ENCODE data around the gene ST7. TPM values are rescaled to one million over a fixed set of nuclear protein-coding genes. Genes with fewer than 3 reads are reported as not detected.

ST7 gene
- total RNA-seq, 1 donor, result 31.5 TPM

DNA sequence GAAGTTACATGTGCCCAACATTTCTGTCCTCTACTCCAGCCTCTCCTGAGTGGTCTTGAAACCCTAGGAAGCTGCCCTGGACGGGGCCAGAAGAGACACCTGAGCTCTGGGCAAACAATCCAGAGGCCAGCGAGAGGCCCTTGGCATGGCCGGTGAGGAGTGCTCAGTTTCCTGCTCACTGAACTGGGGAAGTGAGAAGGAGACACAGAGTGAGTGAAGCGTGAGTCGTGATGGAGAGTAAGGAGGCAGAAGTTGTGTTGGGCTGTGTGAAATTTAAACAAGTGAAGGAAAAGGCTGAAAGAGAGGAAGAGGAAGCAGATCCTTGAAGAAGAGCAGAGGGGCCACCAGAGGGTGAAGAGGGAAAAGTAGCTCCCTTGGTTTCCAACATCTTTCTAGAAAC, 296.4 kb downstream of the ST7 start:
- TF ChIP-seq, protein P1, sequence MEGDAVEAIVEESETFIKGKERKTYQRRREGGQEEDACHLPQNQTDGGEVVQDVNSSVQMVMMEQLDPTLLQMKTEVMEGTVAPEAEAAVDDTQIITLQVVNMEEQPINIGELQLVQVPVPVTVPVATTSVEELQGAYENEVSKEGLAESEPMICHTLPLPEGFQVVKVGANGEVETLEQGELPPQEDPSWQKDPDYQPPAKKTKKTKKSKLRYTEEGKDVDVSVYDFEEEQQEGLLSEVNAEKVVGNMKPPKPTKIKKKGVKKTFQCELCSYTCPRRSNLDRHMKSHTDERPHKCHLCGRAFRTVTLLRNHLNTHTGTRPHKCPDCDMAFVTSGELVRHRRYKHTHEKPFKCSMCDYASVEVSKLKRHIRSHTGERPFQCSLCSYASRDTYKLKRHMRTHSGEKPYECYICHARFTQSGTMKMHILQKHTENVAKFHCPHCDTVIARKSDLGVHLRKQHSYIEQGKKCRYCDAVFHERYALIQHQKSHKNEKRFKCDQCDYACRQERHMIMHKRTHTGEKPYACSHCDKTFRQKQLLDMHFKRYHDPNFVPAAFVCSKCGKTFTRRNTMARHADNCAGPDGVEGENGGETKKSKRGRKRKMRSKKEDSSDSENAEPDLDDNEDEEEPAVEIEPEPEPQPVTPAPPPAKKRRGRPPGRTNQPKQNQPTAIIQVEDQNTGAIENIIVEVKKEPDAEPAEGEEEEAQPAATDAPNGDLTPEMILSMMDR (IDR thresholded peaks at IDR 0.05; ENCODE audit: insufficient read depth, low read depth, low read length), result no peak
- DNase-seq (ENCODE audit: low read depth), result no peak
- no peak overlapping the region for H3K4me3 ChIP-seq (ENCODE audit: low read depth, low read length)

DNA sequence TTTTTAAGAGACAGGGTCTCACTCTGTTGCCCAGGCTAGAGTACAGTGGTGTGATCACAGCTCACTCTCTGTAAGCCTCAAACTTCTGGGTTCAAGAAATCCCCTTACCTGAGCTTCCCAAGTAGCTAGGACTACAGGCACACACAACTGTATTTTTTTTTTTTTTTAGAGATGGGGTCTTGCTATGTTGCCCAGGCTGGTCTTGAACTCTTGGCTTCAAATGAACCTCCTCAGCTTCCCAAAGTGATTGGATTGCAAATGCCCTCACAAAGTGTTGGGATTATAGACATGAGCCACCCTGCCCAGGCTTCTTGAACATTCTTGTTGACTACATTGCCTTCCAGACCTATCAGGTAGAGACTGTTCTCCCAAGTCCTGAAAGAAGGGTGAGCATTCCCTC, 296.9 kb downstream of the ST7 start:
- TF ChIP-seq, protein P1 (IDR thresholded peaks at IDR 0.05; ENCODE audit: insufficient read depth, low read depth, low read length), result no peak
- H3K4me3 ChIP-seq (ENCODE audit: low read depth, low read length), result no peak overlapping the region
- DNase-seq (ENCODE audit: low read depth), result no peak

DNA sequence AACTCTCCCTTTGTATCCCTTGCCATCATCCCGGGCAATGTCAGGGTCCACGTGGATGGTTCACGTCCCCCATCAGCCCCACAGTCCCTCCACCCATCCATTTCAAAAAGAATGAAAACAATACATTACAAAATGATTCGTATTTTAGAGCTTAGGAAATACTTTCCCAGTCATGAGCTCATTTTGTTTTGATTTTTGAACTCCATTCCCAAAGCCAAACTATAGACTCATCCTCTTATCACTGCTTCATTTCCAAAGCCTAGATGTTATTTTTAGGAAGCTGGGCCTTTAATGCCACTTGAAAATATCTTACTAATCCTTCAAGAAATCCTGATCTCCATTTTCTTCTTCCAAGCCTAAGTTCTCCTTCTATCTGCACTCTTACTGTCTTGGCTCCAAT, 297.5 kb downstream of the ST7 start:
- TF ChIP-seq, protein P1 (IDR thresholded peaks at IDR 0.05; ENCODE audit: insufficient read depth, low read depth, low read length), result no peak
- peak; percentile 83 for DNase-seq (ENCODE audit: low read depth)
- H3K4me3 ChIP-seq (ENCODE audit: low read depth, low read length), result no peak overlapping the region

DNA sequence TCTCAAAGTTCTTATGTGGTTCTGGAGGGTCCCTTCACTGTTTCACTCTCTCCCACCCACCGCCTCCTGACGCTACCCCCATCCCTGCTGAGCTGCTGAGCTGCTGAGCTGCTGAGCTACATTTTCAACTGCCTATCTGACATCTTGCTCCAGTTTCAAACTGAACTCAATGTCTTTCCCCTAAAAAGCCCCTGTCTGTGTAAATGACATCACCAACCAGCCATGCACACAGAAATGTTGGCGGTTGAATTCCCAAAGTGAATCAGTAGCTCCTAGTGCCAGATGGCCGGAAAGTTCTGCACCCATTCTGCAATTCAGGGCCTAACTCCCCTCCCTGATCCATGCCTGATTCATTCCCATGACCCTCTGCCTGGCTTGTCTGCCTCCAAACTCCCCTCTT, 298.4 kb downstream of the ST7 start:
- TF ChIP-seq, protein P1 (IDR thresholded peaks at IDR 0.05; ENCODE audit: insufficient read depth, low read depth, low read length), result no peak
- no peak overlapping the region for H3K4me3 ChIP-seq (ENCODE audit: low read depth, low read length)

DNA sequence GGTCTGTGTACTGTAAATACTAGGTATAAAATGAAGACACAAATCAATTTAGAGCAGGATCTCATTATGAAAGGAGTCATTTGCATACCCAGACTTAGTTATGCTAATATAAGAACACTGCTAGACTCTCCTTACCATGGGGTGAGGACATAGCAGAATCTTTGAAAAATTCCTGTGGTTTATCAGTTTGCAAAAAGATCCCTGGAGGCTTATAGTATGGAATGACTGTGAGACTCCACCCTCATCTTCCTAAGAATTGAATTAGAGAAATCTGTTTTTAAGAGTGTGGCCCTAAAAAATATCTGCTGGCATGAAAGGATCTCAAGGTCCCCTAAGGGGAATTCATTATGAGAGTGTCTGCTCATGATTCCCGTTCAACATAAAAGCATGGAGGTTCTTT, 306.3 kb downstream of the ST7 start:
- no peak overlapping the region for H3K4me3 ChIP-seq (ENCODE audit: low read depth, low read length)
- TF ChIP-seq, protein P1 (IDR thresholded peaks at IDR 0.05; ENCODE audit: insufficient read depth, low read depth, low read length), result no peak
- DNase-seq (ENCODE audit: low read depth), result peak; percentile 81

More for the DNA sequence above, 298.4 kb downstream of the ST7 start:
- peak; percentile 85 for DNase-seq (ENCODE audit: low read depth)

DNA sequence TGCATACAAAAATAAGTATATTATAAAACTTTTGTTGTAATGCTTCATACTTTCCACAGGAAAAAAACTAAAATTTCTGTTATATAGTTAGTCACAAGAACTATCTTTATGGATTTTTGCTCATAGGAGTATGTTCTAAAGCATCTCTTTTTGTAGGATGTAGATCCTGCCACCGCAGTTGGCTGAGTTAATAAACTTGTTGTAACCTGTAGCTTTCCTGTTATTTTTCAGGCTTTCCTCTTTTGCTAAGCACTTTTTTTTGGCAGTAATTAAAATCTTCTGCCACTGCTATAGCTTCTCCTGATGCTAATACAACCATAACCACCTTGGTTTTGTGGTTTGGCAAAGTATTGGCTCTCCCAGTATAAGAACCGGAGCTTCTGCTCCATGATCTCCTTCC, 309.2 kb downstream of the ST7 start:
- no peak for DNase-seq (ENCODE audit: low read depth)
- TF ChIP-seq, protein P1 (IDR thresholded peaks at IDR 0.05; ENCODE audit: insufficient read depth, low read depth, low read length), result no peak
- no peak overlapping the region for H3K4me3 ChIP-seq (ENCODE audit: low read depth, low read length)

DNA sequence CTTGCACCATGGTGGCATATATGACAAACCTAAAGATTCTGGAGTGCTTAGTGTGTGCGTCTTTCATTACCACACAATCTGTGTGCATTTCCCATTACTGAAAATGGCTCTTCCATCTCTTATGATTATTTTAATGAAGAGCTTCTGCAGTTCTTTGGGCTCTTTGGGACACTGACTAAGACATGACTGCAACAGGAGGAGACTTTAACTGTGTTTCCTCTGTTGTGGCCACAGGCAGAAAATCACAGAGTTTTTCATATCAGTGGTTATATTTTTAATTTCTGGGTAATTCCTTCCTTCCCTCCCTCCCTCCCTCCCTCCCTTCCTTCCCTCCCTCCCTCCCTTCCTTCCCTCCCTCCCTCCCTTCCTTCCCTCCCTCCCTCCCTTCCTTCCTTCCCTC, 311.4 kb downstream of the ST7 start:
- no peak overlapping the region for H3K4me3 ChIP-seq (ENCODE audit: low read depth, low read length)
- TF ChIP-seq, protein P1 (IDR thresholded peaks at IDR 0.05; ENCODE audit: insufficient read depth, low read depth, low read length), result no peak
- no peak for DNase-seq (ENCODE audit: low read depth)
